ENCODE data around the gene TRIM25.

The TRIM25 gene

GRCh38 chr17:56842577-56842976, 71.3 kb downstream of the TRIM25 start:
- no peak for TF ChIP-seq CTCF (IDR thresholded peaks at IDR 0.05; ENCODE audit: control insufficient read depth, insufficient read depth, low read depth, low read length, missing control alignments)
- no peak overlapping the region for H3K4me3 ChIP-seq (ENCODE audit: control insufficient read depth, low read depth, low read length)
- no peak for DNase-seq (ENCODE audit: low read depth)

- TF ChIP-seq CTCF (IDR thresholded peaks at IDR 0.05; ENCODE audit: control insufficient read depth, insufficient read depth, low read depth, low read length, missing control alignments) = no peak
- DNase-seq (ENCODE audit: low read depth) = no peak
- H3K4me3 ChIP-seq (ENCODE audit: control insufficient read depth, low read depth, low read length) = no peak overlapping the region
Measured at GRCh38 chr17:56838687-56839086, 75.2 kb downstream of the TRIM25 start.

All from AG09309 (cell line).